Fibroblast of skin of scalp (primary cell): ENCODE results near the gene FAM53B.
A peak's percentile ranks its signal among the peaks of the same experiment; 100 is the strongest.

Source experiments
- DNase-seq: peaks from one replicate; pipeline ENCODE4 v3.0.0-alpha.2; 2013

Gene FAM53B

GRCh38 chr10:124660404-124661125, 83.6 kb downstream of the FAM53B start:
- no peak for DNase-seq

- no peak for DNase-seq
These were observed 84.8 kb downstream of the FAM53B start for GRCh38 chr10:124659380-124659779.

GRCh38 chr10:124658591-124659242, 85.5 kb downstream of the FAM53B start:
- DNase-seq, result no peak

- peak; percentile 62 for DNase-seq
These were observed 86.4 kb downstream of the FAM53B start for GRCh38 chr10:124657806-124658205.

DNA sequence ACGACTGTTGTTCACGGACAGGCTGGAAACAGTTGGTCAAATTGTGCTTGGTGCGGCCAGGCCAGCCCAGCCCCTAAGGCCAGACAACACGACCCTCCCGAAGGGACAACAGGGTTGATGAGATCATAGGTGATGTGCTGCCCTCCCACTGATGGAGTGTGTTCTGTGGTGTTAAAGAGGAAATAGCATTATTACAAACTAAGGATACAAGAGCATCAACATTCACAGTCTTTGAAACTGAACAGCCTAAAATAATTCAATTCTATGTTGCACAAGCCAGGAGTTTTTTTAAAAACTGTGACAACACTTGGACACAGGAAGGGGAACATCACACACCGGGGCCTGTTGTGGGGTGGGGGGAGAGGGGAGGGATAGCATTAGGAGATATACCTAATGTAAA, 87.6 kb downstream of the FAM53B start:
- no peak for DNase-seq

DNA sequence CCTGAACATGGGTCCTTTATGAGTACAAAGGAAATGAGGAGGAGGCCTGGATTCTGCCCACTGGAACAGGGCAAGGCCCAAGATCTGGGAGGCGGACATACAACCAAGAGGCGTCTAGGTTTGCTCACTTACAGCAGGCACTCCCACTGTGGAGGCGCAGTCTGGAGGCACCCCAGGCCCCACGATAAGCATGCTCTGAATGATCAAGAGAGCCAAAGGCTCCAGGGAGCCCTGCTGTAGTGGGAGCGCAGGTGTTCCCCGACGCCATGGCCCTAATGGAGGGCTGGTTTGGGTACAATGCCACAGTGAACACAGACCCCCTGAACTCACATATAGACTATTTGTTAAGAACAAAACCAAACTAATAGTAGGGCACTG, 88.1 kb downstream of the FAM53B start:
- DNase-seq, result no peak

GRCh38 chr10:124655191-124656112, 88.7 kb downstream of the FAM53B start:
- no peak for DNase-seq

DNA sequence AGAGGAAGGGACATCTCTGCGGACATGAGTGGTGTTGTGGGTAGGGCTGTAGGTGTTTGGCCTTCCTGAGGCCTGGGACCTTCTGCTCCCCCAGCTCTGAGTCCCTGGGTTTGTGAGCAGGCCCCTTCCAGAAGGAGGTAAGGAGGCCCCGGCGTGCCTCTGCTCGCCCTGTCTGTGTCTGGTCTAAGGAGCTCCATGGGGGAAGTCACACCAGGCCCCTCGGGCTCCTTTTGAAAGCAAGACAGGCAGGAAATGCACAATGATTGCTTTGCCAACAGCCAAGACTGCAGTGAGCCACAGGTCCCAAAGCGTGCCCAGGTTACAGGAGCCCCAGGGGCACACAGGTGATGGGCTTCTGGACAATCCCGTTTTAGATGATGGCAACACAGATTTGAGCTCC, 89.5 kb downstream of the FAM53B start:
- no peak for DNase-seq

DNA sequence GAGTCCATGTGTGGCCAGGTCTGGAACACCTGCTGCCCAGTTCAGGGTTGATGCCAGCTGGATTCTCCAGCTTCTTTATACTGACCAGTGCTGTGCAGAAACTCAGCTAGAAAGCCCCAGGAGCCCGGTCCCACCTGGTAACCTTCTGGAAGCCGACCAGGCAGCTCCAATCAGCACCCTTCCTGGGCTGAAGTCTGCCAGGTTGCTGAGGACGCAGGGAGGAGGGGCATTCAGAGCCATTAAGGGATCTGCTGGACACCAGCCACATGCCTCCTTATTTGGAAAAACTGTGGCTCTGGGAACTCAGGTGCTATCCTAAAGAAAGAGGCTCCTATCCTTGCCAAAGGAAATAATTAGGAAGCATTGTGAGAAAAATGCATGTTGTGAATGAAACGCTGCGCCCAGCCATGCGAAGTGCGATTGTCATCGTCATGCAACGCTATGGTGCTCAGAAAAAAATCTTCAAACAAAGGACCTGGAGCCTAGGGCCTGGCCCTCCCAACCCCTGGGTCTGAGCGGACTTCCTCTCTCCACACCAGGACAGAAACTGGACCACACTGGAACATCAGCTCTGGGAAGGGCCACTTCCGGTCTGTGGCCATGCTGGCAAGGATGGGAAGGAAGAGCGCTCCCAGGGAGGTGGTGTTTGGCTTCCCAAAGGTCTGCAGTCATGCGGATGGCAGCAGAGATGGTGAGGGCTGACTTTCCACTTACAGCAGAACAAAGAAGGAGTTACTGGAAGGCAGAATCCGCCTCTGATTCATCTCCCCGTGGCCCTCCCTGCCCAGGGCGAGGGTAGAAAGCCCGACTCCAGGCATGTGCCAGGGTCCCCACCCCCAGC, 90.1 kb downstream of the FAM53B start:
- no peak for DNase-seq

DNA sequence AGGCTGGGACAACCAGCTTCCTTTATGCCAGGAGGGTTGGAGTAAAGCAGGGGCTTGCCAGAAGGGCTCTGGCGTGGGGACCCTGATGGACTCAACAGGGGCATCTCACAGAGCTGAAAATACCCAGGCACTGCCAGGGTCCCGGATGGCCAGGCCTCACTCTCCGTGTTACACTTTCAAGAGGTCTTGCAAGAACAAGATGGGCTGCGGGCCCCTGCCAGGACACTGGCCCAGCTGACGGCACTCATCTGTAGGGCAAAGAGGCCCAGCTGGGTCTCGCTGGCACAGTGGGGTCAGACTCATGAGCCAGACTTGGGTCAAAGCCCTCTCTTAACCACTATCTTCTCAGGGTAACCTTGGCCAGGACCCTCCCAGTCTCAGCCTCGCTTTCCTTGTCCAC, 90.9 kb downstream of the FAM53B start:
- DNase-seq, result no peak

GRCh38 chr10:124652701-124653100, 91.5 kb downstream of the FAM53B start:
- no peak for DNase-seq

- DNase-seq, result no peak
These were observed 92.0 kb downstream of the FAM53B start for GRCh38 chr10:124652200-124652599.

- DNase-seq, result no peak
These were observed 92.7 kb downstream of the FAM53B start for GRCh38 chr10:124651402-124651891.

- no peak for DNase-seq
These were observed 93.3 kb downstream of the FAM53B start for GRCh38 chr10:124650820-124651401.

- no peak for DNase-seq
These were observed 93.9 kb downstream of the FAM53B start for GRCh38 chr10:124650263-124650662.

GRCh38 chr10:124649214-124649613, 95.0 kb downstream of the FAM53B start:
- DNase-seq, result no peak

DNA sequence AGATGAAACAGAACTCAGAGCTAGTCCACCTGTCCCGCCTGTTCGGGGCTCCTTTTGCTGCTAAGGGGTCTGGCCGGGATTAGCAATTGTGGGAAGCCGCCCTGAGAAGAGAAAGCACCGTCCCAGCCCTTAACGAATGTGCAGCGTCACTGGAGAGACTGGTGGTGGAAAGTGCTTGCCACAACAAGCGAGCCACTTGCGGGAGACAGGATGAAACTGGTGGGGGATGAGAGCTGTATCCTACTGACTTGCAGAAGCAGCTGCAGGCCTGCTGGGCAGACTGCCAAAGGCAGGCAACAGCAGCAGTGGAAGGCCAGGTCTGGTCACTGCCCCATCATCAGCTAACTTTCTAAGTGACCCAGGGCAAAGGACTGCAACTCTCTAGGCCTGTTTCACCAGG, 95.4 kb downstream of the FAM53B start:
- peak; percentile 71 for DNase-seq

GRCh38 chr10:124648131-124648475, 96.1 kb downstream of the FAM53B start:
- no peak for DNase-seq

DNA sequence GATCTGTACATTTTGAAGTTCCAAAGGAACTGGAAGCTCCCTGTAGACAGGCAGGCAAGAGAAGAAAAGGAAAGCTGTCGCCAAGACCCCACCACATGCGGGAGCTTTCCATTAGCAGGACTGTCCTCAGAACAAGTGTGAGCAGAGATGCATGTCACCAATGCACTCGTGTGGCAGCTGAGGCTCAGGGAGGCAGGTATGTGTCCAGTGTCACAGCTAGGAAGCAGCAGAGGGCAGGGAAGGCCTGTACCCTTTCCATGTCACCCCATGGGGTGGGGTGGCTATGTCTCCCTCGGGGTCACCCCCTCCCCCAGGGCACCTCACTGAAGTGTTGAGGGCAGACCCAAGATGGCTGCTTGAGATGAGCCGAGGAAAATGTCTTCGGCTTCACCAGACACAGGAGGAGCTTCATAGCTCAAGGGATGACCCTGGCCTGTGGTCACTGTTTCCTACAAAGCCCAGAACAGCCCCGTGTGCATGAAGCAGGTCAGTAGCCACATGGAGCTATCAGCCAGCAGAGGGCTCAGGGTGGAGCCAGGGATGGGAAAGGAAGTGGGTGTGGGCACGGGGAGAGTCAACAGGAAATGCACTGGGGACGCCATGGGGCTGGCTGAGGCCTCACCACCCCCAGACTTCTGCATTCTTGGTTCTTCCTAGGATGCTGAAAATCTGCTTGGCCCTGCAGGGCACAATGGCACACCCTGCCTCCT, 96.6 kb downstream of the FAM53B start:
- peak; percentile 35 for DNase-seq

- DNase-seq, result peak; percentile 54
These were observed 97.5 kb downstream of the FAM53B start for GRCh38 chr10:124646483-124647352.
